GM23338 (cell line): ENCODE measurements around the gene TSC22D3. TPM values are rescaled to one million over a fixed set of nuclear protein-coding genes. Genes with fewer than 3 reads are reported as not detected.

ENCODE experiments used
- ATAC-seq: fragments of 200-7000 bp; cut with Tn5 transposase; 3 replicates; pipeline ENCODE4 v1.9.1; 2020
- DNase-seq: peaks from one replicate; pipeline ENCODE4 v3.0.0-alpha.2; 2015; ENCODE audit warnings: low spot score
- H2AFZ ChIP-seq: fragments of 200-600 bp; sonication (generic); 2 replicates; pipeline ENCODE4 v1.8.0; 2016; ENCODE audit warnings: antibody characterized with exemption, mild to moderate bottlenecking, moderate library complexity
- H3F3A ChIP-seq: fragments of 200-600 bp; sonication (generic); replicated peaks from 2 replicates; pipeline ENCODE4 v1.8.0; 2017; ENCODE audit warnings: antibody characterized with exemption, mixed run types, low read depth
- H3K27ac ChIP-seq: fragments of 200-600 bp; sonication (generic); 2 replicates; pipeline ENCODE4 v1.6.1; 2016; ENCODE audit warnings: low read depth
- H3K27me3 ChIP-seq: fragments of 200-600 bp; sonication (generic); 2 replicates; pipeline ENCODE4 v1.8.0; 2016; ENCODE audit warnings: mild to moderate bottlenecking, mixed run types, moderate library complexity; ENCODE audit not compliant: insufficient read depth
- H3K36me3 ChIP-seq: fragments of 200-600 bp; sonication (generic); 2 replicates; pipeline ENCODE4 v1.8.0; 2016; ENCODE audit warnings: mild to moderate bottlenecking; ENCODE audit not compliant: insufficient read depth
- H3K4me1 ChIP-seq: fragments of 200-600 bp; sonication (generic); 2 replicates; pipeline ENCODE4 v1.8.0; 2016; ENCODE audit warnings: mild to moderate bottlenecking, moderate library complexity; ENCODE audit not compliant: insufficient read depth
- H3K4me2 ChIP-seq: fragments of 200-600 bp; sonication (generic); 2 replicates; pipeline ENCODE4 v1.7.1; 2017; ENCODE audit warnings: mixed run types
- H3K4me3 ChIP-seq: fragments of 200-600 bp; sonication (generic); 2 replicates; pipeline ENCODE4 v1.6.1; 2016; ENCODE audit warnings: mixed run types
- H3K79me2 ChIP-seq: fragments of 200-600 bp; sonication (generic); replicated peaks from 2 replicates; pipeline ENCODE4 v1.8.0; 2017; ENCODE audit warnings: mild to moderate bottlenecking; ENCODE audit not compliant: insufficient read depth
- H3K9me2 ChIP-seq: fragments of 200-600 bp; sonication (generic); 2 replicates; pipeline ENCODE4 v1.8.0; 2017; ENCODE audit not compliant: insufficient read depth
- H4K20me1 ChIP-seq: fragments of 200-600 bp; sonication (generic); replicated peaks from 2 replicates; pipeline ENCODE4 v1.8.0; 2017; ENCODE audit warnings: mild to moderate bottlenecking; ENCODE audit not compliant: insufficient read depth
- H3K27ac Mint-ChIP-seq: 2 replicates; pipeline ENCODE4 v1.8.0; 2020; ENCODE audit warnings: inconsistent platforms, mild to moderate bottlenecking, moderate library complexity, mixed read lengths
- H3K27me3 Mint-ChIP-seq: 3 replicates; pipeline ENCODE4 v1.8.0; 2022; ENCODE audit warnings: low read depth, mild to moderate bottlenecking, moderate library complexity, mixed read lengths, inconsistent platforms; ENCODE audit not compliant: insufficient read depth, poor library complexity
- H3K36me3 Mint-ChIP-seq: 3 replicates; pipeline ENCODE4 v1.8.0; 2021; ENCODE audit warnings: low read depth, mild to moderate bottlenecking, inconsistent platforms, moderate library complexity, mixed read lengths
- H3K4me1 Mint-ChIP-seq: 3 replicates; pipeline ENCODE4 v1.8.0; 2020; ENCODE audit warnings: mild to moderate bottlenecking, inconsistent platforms, mixed read lengths
- H3K4me3 Mint-ChIP-seq: 3 replicates; pipeline ENCODE4 v1.8.0; 2021; ENCODE audit warnings: moderate library complexity, mild to moderate bottlenecking, inconsistent platforms, mixed read lengths
- H3K9me3 Mint-ChIP-seq: 3 replicates; pipeline ENCODE4 v1.8.0; 2020; ENCODE audit warnings: moderate library complexity, mild to moderate bottlenecking, inconsistent platforms, mixed read lengths
- CREB1 ChIP-seq: fragments of 250-450 bp; sonication (Bioruptor Pico); IDR thresholded peaks from 2 replicates; pipeline ENCODE4 v1.5.0; 2020; ENCODE audit warnings: low read depth, mild to moderate bottlenecking, moderate library complexity
- NANOG ChIP-seq: IDR thresholded peaks from 2 replicates; pipeline ENCODE4 v1.6.1; 2016; ENCODE audit warnings: antibody characterized with exemption, borderline replicate concordance
- REST ChIP-seq: IDR thresholded peaks from one replicate; pipeline ENCODE4 v1.6.1; 2018; ENCODE audit warnings: antibody characterized with exemption; ENCODE audit not compliant: unreplicated experiment
- STAT1 ChIP-seq: IDR thresholded peaks from one replicate; pipeline ENCODE4 v1.6.1; 2016; ENCODE audit warnings: antibody characterized with exemption; ENCODE audit not compliant: unreplicated experiment
- ZNF114 ChIP-seq: fragments of 250-450 bp; sonication (Bioruptor Pico); IDR thresholded peaks from 2 replicates; pipeline ENCODE4 v1.5.0; 2020; ENCODE audit warnings: mild to moderate bottlenecking, moderate library complexity
- ZNF462 ChIP-seq: fragments of 250-450 bp; sonication (Bioruptor Pico); IDR thresholded peaks from 2 replicates; pipeline ENCODE4 v1.5.0; 2020; ENCODE audit warnings: mild to moderate bottlenecking, moderate library complexity
- polyA plus RNA-seq: library from polyadenylated mRNA; unstranded; fragments of >200 nt; fragmentation: Nextera tagmentation; extraction: Ambion mirVana; gene quantifications from 2 replicates; pipeline ENCODE4 v1.2.1, GENCODE V29; 2016
- total RNA-seq: library from RNA; depleted of rRNA; stranded (reverse); fragments of >200 nt; shearing (Covaris generic); gene quantifications from 2 replicates; pipeline ENCODE4 v1.2.3, GENCODE V29; 2014

The TSC22D3 gene
- total and polyA plus RNA-seq, 2 experiments from 2014 or later = 12.6 to 20.0 TPM

DNA sequence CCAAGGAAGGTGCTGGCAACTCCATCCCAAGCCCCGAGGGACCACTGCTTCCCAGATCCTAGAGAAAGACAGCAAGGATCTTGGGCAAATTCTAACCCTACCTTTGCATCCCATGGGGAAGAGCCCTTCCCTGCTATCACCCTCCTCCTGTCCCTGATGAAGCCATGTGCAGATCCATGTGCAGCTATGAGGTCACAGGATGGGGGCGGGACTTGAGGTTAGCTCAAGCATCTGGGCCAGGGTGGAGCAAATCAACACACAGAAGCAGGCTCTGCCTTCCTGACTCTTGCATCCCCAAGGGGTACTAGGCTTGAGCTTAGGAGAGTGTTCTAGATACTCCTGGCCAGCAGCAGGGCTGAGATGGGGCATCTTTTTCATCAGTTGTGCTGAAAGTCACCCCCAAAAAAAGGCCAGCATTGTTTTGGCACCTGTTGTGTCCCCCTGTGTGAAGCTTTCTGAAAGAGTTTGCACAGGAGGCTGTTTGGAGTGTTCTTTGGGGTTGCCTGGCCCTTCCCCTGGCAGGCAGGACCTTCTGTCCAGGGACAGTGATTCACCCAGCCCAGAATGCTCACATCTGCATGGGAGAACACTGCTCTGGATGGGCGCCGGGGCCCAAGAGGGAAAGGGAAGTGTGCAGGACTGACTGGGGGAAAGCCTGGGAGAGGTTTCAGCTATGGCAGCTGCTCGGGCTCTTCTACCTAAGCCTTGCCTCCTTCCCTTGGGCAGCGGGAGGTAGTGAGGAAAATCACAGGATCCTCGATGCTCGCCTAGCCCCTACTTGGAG, 96.4 kb downstream of the TSC22D3 start (continued):
- TF ChIP-seq ZNF462 = no peak

- no peak overlapping the region for H3K4me2 ChIP-seq
- H3K36me3 ChIP-seq = no peaks in the 10 kb centered on the region
- H3K4me1 ChIP-seq = peaks cover 11% of the 10 kb centered on the region; the same call in 1 of the 2 replicates
- H3K4me1 Mint-ChIP-seq = peaks cover 22% of the 10 kb centered on the region
- H3K4me3 ChIP-seq = no peak overlapping the region
- H3F3A ChIP-seq = no peaks in the 10 kb centered on the region
- no peaks in the 10 kb centered on the region for H4K20me1 ChIP-seq
- H3K9me3 Mint-ChIP-seq = no peaks in the 10 kb centered on the region
- ATAC-seq = no peak
- H3K27ac ChIP-seq = no peak overlapping the region
- H3K27me3 ChIP-seq = no peaks in the 10 kb centered on the region
- no peak for DNase-seq
- H3K36me3 Mint-ChIP-seq = no peaks in the 10 kb centered on the region
- no peak overlapping the region for H3K27ac Mint-ChIP-seq
- peaks cover 8% of the 10 kb centered on the region for H3K27me3 Mint-ChIP-seq
- no peak overlapping the region for H2AFZ ChIP-seq
- H3K79me2 ChIP-seq = no peaks in the 10 kb centered on the region
- H3K4me3 Mint-ChIP-seq = no peak overlapping the region
- H3K9me2 ChIP-seq = no peaks in the 10 kb centered on the region
- TF ChIP-seq ZNF114 (CRISPR knock-in tag) = no peak
- no peak for TF ChIP-seq REST
- no peak for TF ChIP-seq CREB1 (CRISPR knock-in tag)
- no peak for TF ChIP-seq STAT1
- TF ChIP-seq NANOG = no peak
These were observed 97.7 kb downstream of the TSC22D3 start for GRCh38 chrX:107677909-107678308.
